GM06990 (cell line): Measurements from ENCODE around the gene VDR.

Experiments used
- DNase-seq: peaks from one replicate; pipeline ENCODE4 v3.0.0-alpha.2; 2011; ENCODE audit not compliant: insufficient read length; ENCODE audit errors: extremely low read depth
- H3K27me3 ChIP-seq: replicated peaks from 2 replicates; pipeline ENCODE4 v1.6.0; 2011; ENCODE audit warnings: low read length; ENCODE audit not compliant: control insufficient read depth, insufficient read depth
- H3K36me3 ChIP-seq: 2 replicates; pipeline ENCODE4 v1.5.1; 2011; ENCODE audit warnings: low read length; ENCODE audit not compliant: control insufficient read depth, insufficient read depth
- H3K4me3 ChIP-seq: replicated peaks from 2 replicates; pipeline ENCODE4 v1.5.1; 2011; ENCODE audit warnings: low read depth, mild to moderate bottlenecking, control low read depth, low read length
- CTCF ChIP-seq: IDR thresholded peaks from 2 replicates; pipeline ENCODE4 v1.5.1; 2011; ENCODE audit warnings: low read length, control low read depth, mild to moderate bottlenecking, inconsistent platforms; ENCODE audit not compliant: insufficient read depth, poor library complexity, severe bottlenecking

VDR gene

GRCh38 chr12:47860873-47861272 is 43.9 kb downstream of the VDR start:
- no peaks in the 10 kb centered on the region for H3K27me3 ChIP-seq
- no peak overlapping the region for H3K4me3 ChIP-seq
- TF ChIP-seq CTCF = no peak
- H3K36me3 ChIP-seq = no peaks in the 10 kb centered on the region; the same call in 1 of the 2 replicates
- no peak for DNase-seq

GRCh38 chr12:47860279-47860841 is 44.4 kb downstream of the VDR start:
- DNase-seq = no peak
- no peak overlapping the region for H3K4me3 ChIP-seq
- no peak for TF ChIP-seq CTCF
- H3K27me3 ChIP-seq = no peaks in the 10 kb centered on the region
- no peaks in the 10 kb centered on the region; the same call in 1 of the 2 replicates for H3K36me3 ChIP-seq

GRCh38 chr12:47858511-47859266 is 46.1 kb downstream of the VDR start:
- Histone ChIP-seq H3K27me3 (no peaks in the 10 kb centered on the region), H3K4me3 (no peak overlapping the region), H3K36me3 (no peaks in the 10 kb centered on the region)
- no peak for TF ChIP-seq CTCF
- DNase-seq = no peak

GRCh38 chr12:47856721-47857575 is 47.8 kb downstream of the VDR start:
- Histone ChIP-seq H3K36me3 (no peaks in the 10 kb centered on the region), H3K4me3 (no peak overlapping the region), H3K27me3 (no peaks in the 10 kb centered on the region)
- DNase-seq = no peak
- TF ChIP-seq CTCF = no peak

GRCh38 chr12:47856094-47856493 is 48.7 kb downstream of the VDR start:
- H3K27me3 ChIP-seq = no peaks in the 10 kb centered on the region
- no peak overlapping the region for H3K4me3 ChIP-seq
- no peak for TF ChIP-seq CTCF
- no peaks in the 10 kb centered on the region for H3K36me3 ChIP-seq
- no peak for DNase-seq
